HG02763 (cell line): ENCODE data around the gene KIAA1755.
A peak's percentile ranks its signal among the peaks of the same experiment; 100 is the strongest.

Experiments used
- ATAC-seq: cut with Tn5 transposase; IDR thresholded peaks from one replicate; pipeline ENCODE4 v1.9.1; 2021; ENCODE audit warnings: mild to moderate bottlenecking, moderate library complexity; ENCODE audit not compliant: unreplicated experiment

The KIAA1755 gene

DNA sequence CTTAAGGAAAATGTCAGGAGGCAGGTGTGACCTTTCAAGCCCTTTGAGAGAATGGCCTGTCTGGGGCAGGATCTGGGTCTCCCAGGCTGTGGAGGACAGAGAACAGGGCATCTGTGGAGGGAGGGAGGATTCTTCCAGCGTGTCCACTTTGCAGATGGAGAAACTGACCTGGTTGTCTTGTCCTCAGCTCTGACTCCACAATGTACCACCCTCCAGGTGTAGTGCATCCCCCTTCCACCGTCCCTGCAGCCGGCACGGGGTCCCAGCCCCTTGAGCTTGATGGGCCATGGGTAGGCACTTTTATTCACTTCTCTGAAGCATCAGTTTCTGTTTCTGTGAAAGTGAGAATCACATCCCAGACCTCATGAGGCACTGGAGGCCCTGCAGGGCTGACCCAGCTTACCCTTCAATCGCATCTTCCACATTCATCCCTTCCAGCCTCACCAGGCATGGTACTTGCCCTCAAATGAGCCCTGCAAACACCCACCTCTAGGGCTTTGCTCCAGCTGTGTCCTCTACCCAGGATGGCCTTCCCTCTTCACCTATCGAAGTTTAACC, 90.8 kb downstream of the KIAA1755 start:
- no peak for ATAC-seq

DNA sequence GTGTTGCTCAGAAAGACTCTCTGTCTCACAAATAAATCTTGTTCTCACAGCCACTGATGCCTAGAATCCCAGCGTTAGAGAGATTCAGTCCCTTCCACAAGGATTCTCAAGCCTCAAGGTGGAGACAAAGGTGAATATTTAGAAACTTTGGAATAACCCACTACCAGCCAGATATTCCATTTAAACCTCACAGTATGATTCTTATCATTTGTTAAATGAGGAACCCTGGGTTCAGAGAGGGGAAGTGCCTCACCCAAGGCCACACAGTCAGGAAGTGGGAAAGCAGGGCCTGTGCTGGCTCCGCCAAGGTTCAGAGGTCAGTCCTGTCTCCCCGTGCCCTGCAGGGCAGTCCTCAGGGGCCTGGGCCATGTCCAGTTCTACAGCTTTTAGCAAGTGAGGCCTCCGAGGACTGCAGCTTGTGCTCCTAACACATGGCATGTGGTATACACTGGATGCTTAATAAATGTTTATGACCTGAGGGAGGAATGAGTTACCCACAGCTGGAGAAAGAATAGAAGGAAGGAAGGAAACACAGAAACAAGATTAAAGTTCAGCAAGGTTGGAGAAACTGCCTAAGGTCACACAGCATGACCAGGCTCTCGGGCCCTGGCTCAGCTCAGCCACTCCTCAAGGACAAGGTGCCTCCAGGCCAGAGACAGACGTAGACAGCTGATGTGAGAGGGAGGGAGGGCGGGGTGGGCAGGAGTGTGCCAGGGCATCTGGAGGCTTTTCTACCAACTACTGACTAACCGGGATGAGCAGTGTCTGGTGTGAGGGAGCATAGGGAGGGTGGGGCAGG, 91.5 kb downstream of the KIAA1755 start:
- no peak for ATAC-seq

DNA sequence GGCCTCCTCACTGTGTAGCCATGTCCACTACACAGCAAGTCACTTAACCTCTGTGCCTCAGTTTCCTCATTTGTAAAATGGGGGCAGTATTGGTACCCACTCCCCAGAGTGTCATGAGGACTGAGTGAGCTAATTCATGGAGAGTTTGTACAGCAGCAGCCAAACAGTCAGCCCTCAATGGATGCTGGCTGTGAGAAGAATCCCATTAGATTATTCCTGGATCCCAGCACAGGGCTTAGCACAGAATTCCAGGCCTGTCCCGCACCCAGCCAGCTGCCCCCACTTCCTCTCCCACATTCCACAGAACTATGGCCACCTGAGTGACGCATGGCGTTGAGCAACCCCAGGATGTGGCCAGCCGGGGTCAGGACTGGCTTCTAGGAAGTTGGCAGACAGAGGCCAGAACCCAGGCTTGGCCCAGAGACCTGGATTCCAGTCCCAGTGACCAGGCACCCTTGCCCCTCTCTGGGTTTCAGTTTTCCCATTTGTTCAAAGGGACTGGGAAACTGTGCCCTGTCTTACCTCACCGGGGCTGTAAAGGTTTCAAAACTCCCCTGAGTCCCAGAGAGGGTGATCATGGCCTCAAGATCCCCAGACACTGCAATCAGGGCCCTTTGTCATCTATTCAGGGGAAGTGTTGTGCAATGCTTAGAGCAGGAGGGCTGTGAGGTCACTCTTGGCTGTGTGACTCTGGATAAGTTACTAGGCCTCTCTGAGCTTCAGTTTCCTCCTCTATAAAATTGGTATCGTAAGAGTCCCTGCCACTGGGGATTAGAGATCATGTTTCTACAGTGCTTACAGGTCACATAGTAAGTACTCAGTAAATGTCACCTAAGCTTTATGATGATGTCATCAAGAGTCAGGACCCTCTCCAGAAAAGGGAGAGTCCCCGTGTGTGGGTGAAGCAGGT, 92.4 kb downstream of the KIAA1755 start:
- ATAC-seq: no peak

DNA sequence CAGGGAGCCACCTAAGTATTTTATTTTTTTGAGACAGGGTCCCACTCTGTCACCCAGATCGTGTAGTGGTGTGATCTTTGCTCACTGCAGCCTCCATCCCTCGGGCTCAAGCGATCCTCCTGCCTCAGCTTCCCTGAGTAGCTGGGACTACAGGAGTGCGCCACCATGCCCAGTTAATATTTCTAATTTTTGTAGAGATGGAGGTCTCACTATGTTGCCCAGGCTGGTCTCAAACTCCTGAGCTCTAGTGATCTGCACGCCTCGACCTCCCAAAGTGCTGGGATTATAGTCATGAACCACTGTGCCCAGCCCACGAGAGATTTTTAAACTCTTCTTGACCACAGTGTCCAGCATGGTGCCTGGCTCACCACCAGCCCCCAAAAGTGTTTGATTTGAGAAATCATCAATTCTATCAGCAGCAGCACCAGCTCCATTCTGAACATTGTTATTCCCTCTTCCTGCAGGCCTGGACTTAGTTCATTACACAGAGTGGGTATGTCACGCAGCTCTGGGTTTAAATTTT, 93.1 kb downstream of the KIAA1755 start:
- no peak for ATAC-seq

DNA sequence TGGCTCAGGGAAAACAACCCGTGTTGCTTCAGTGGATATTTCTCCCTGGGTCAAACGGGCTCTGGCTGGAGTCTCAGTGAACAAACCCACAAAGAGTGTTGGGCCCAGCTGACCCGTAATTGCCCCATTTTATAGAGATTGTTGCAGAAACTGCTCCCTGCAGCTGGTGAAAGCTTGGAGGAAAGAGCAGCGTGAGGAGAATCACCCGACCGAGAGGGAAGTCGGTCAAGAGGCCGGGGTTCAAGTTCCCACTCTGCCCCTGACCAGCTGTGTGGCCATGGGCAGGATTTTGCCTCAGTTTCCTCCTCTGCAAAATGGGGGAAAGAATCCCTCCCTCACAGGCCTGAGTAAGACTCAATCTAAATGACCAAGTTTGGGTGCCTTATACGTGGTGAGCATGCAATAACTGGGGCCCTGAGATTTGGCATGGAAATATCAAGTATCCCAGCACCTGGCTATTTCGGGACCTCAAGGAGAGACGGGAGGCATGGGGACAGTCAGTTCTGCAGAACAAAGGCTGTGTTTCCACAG, 93.8 kb downstream of the KIAA1755 start:
- ATAC-seq: no peak

DNA sequence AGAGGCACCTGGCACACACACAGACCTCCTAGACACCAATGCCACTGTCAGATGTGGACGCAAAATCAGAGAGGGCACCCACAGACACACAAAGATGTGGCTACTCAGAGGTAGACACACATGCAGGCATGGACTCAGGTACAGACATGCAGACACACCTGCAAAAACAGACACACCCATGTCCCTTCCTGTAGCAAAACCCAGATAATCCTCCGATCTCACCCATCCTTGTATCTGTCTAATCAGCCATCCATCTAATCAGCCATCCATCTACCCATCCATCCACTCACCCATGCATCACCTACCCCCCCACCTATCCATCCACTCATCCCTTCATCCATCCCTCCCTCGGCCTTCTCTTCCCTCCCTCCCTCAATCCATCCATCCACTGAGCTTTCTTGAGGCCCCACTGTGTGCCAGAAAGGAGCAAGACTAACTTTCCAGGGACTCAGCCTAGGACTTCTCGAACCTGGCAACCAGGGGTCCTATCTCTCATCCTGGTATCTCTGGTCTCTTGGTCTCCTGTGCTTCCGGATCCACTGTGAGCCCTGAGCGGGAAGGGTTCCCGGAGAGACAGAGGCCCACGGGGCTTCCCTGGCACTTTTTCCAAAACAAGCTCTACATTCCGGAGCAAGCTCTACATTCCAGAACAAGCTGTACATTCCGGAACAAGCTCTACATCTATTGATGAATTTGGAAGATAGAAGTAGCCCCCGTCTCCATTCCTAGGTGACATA, 94.4 kb downstream of the KIAA1755 start:
- no peak for ATAC-seq

DNA sequence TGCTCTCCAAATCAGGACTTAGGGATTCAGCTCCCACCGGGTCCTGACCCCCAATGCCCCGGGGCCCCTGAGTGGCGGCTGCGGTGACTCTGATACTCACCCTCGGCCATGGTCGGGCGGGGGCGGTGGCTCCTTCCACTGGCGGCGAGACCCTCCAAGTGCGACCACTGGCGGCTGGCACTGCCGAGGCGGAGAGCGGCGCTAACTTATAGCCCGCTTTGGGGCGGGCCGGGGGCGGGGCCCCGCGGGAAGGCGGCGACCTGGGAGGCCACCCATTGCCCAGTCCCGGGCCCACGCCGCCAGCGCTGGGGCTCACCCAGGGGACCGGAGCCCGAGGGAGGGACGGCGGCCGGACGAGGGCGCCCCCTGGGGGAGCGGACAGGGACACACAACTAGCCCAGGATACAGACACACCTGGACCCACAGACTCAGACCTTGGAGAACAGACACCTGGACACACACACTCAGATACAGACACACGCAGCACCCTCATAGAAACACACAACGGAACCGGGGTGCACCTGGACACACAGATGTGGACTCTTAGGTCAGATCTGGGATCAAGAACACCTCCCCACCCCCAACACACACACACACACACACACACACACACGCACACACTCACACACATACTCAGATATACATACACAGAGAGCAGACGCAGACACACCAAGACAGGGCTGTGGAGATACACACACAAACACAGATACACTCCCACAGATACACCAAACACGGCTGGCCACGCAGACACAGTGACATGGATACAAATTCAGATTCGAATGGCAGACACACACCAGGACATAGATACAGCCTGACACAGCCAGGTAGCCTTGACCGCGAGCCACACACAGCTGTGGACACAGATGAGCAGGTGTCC, 95.2 kb downstream of the KIAA1755 start, which contains the start of gene TGM2:
TGM2 (minus strand) TSS at position 182 of the 877 bp plus-strand sequence; CDS start at position 110, 72 bp downstream.
- peak; percentile 73 for ATAC-seq

DNA sequence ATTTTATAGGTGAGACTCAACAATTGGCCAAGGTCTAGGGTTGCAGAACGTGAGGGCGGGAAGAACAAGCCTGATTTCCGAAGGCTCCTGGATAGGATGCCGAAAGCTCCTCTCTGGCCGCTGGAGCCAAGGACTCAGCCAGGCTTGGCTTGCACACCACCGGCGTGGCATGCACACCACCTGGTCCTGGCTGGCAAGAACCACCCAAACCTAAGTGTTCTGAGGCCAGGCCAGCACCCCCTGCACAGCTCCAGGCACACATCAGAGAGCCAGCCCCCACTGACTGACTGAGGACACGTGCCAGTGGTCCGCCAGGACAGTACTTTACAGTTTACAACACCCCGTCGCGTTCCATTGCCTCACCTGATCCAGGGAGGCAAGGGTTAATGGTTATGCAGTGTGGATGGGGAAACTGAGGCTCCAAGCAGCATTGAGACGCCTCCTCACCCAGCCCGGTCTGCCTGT, 95.9 kb downstream of the KIAA1755 start:
- ATAC-seq: no peak

DNA sequence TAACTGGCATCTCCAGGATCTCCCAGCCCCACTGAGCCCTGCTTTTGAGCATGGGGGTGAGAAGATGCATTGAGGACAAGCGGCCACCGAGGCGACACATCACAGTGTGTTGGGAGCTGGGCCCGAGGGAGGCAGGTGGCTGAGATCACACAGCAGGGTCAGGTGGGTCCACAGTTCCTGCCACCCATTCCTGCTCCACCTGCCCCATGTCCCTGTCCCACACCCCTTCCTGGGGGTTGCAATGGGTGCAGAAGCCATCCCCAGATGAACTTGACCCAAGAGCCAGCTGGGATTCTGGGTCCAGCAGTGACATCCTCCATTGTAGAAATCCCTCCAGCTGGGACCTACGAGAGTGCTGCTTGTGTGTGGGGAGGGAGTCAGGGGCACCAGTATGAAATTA, 96.5 kb downstream of the KIAA1755 start:
- ATAC-seq: no peak

DNA sequence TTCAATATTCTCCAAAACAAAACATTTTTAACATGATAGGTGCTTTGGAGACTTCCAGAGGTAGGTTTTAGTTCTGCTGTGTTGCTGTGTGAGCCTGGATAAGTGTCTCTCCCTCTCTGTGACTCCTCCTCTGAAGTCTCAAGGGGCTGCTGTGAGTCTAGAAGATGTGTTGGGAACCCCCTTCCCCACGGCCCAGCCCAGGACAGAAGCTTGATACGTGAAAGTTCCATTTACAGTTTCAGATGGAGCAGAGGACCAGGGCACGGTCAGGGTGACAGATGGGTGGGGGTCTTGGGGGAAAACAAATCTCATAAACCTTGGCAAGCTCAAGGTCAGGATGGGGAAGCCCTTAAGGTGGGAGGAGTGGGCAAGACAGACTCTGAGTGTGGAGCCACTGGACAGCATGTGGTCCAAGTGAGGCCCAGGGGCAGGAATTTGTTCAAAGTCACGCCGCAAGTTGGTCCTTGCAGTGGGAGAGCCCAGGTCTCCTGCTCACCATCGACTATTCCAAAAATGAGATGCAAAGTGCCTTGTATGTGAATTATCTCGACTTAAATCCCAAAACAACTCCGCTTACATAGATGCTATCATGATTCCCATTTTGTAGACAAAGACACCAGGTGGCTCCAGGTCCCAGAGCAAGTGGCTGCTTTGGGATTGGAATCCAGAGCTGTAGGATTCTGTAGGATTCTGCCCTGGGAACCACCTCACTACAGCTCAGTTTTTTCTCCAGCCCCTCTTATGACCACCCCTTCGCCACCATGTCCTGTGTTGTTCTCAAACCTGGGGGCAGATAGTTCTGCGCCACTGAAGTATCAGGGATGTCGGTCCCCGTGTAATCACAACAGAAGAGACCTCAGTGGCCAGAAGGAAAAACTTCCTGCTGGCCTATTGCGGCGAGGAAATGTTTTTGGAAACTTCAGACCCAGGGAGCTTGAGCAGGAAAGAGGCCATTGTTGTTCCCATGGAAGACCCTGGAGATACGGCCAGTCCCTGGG, 97.4 kb downstream of the KIAA1755 start:
- ATAC-seq: no peak

DNA sequence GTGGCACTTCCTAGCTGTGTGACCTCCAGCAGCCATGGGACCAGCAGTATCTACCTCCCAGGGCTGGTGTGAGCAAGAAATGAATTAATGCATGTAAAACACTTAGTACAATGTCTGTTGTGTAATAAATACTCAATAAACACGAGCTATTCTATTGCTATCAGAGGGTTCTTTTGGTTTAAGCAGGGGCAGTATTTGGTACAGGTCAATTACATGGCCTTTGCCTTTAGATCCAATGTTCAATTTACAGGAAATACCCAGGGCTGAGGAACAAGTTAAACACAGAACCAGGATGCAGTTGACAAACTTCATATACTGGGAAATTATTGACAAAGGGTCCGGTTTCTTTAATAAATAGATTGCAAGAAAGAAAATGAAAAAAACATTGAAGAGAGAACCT, 98.4 kb downstream of the KIAA1755 start:
- no peak for ATAC-seq

DNA sequence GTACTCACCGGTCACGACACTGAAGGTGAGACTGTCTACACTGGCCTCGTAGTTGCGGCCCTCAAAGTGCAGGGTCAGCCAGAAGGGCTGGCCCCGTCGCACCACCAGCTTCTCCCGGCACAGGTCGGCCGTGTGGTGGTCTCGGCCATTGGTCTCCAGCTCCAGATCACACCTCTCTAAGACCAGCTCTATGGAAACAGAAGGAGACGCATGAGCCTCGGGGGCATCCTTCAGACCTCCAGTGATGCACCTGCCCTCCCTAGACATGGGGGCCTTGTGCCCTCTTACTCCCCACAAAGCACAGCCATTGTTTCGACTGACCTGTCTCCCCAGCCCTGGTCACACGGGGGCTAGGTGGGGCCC, 99.1 kb downstream of the KIAA1755 start:
- no peak for ATAC-seq
